H1 (cell line): ENCODE results near the gene ATF7IP. TPM values are rescaled to one million over a fixed set of nuclear protein-coding genes. Genes with fewer than 3 reads are reported as not detected.

ENCODE experiments used
- CREB1 ChIP-seq: IDR thresholded peaks from 2 replicates; pipeline ENCODE4 v1.6.1; 2012; ENCODE audit warnings: inconsistent platforms
- GABPA ChIP-seq: IDR thresholded peaks from 2 replicates; pipeline ENCODE4 v1.6.1; 2011; ENCODE audit warnings: mild to moderate bottlenecking, low read length, moderate library complexity, borderline replicate concordance; ENCODE audit not compliant: insufficient read depth
- POLR2A ChIP-seq, 2 experiments: IDR thresholded peaks; 1 replicate in 1 of 2; 2 replicates in 1 of 2; pipeline ENCODE4 v1.6.1; 2011; ENCODE audit warnings: low read depth in 2 of 2, low read length in 2 of 2, mild to moderate bottlenecking in 2 of 2; ENCODE audit errors: control extremely low read depth in 1 of 2
- SP4 ChIP-seq: IDR thresholded peaks from 2 replicates; pipeline ENCODE4 v1.6.1; 2012; ENCODE audit warnings: low read length, inconsistent platforms
- polyA plus RNA-seq, 7 experiments: library from polyadenylated mRNA; depleted of rRNA in 3 of 7; stranded (reverse) in 5 of 7; unstranded in 2 of 7; fragments of >200 nt in 5 of 7; fragments of 200-250 nt in 2 of 7; gene quantifications; 1 replicate in 5 of 7; 2 replicates in 1 of 7; 4 replicates in 1 of 7; pipeline versions ENCODE4 v1.2.1 to v1.2.3, GENCODE V29; 2011 to 2013; ENCODE audit warnings: missing spikeins in 2 of 7, mixed read lengths in 2 of 7
- total RNA-seq: library from RNA; stranded (reverse); fragmentation: NEBNext Ultra II Directional; extraction: Animal tissue kit (Norgen Biotek cat#: 25700); gene quantifications from 2 replicates; pipeline ENCODE4 v1.2.1, GENCODE V29; 2021

The ATF7IP gene
- total and polyA plus RNA-seq, 2 of the 8 experiments (the other 6 are each of a cell fraction or from before 2014, with no cell fraction given): 34.2 to 148 TPM

GRCh38 chr12:14356147-14356546 lies 9.3 kb upstream of the ATF7IP start (continued):
- TF ChIP-seq POLR2A (IDR thresholded peaks at IDR 0.05; ENCODE audit: control extremely low read depth in 1 of 2, low read depth in 2 of 2, low read length in 2 of 2): no peak
- no peak for TF ChIP-seq GABPA
- no peak for TF ChIP-seq CREB1
- no peak for TF ChIP-seq SP4
- TF ChIP-seq, all 59 proteins: peak for 0
